ENCODE results near the gene DTD1. TPM values are rescaled to one million over a fixed set of nuclear protein-coding genes. Genes with fewer than 3 reads are reported as not detected.

Gene DTD1
- total RNA-seq, 5 donors from 2014 or later (not counting 1 experiment from before 2014, with no cell fraction given): 15.5 to 24.9 (median 22.0) TPM

DNA sequence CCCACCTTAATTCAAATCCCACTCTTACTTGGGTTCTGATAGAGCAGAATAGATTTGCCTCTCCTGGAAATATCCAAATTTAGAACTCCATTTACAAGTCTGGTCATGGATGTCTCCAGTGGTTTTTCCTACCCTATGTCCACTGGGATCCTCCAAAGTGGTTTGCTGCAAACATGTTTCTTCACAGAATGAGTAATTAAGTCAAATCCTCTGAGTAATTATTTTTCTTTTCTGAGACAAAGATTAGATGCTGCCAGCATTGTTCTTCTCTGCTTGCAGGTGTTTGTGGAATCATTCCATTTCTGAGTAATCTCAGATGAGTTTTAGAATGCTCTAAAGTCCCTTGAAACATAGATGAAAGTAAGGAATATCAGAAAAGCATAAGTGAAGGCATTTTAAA lies 21.9 kb downstream of the DTD1 start:
- POLR2A ChIA-PET: no interaction called here
- Histone ChIP-seq H3K4me1 (ENCODE audit: control insufficient read depth in 1 of 2, extremely low read depth in 1 of 2, insufficient read depth in 2 of 2, low read length in 2 of 2) (no peaks in the 10 kb centered on the region), H3K27me3 (replicated peaks in 1 of 2; ENCODE audit: control insufficient read depth in 2 of 2, extremely low read depth in 1 of 2, insufficient read depth in 2 of 2, low read length in 1 of 2) (no peaks in the 10 kb centered on the region), H3K27ac (ENCODE audit: low read length) (no peak overlapping the region), H3K4me3 (ENCODE audit: control insufficient read depth in 1 of 2, extremely low read depth in 1 of 2, low read length in 1 of 2) (no peak overlapping the region), H3K36me3 (ENCODE audit: control insufficient read depth in 2 of 2, extremely low read depth in 1 of 2, insufficient read depth in 1 of 2, low read length in 1 of 2) (peaks cover 0 to 3% of the 10 kb centered on the region in 2 donors), H3K9me3 (no peaks in the 10 kb centered on the region)
- H3K4me3 Mint-ChIP-seq: no peak overlapping the region
- no peak overlapping the region for H3K27ac Mint-ChIP-seq
- H3K27me3 Mint-ChIP-seq: no peaks in the 10 kb centered on the region
- H3K4me1 Mint-ChIP-seq: peaks cover 0 to 6% (median 4%) of the 10 kb centered on the region in 3 donors
- no peaks in the 10 kb centered on the region for H3K9me3 Mint-ChIP-seq
- DNase-seq: no peak
- H3K36me3 Mint-ChIP-seq: peaks cover 29% of the 10 kb centered on the region
- ATAC-seq (replicated peaks in 1 of 4): no peak
- CTCF ChIA-PET: no interaction called here

DNA sequence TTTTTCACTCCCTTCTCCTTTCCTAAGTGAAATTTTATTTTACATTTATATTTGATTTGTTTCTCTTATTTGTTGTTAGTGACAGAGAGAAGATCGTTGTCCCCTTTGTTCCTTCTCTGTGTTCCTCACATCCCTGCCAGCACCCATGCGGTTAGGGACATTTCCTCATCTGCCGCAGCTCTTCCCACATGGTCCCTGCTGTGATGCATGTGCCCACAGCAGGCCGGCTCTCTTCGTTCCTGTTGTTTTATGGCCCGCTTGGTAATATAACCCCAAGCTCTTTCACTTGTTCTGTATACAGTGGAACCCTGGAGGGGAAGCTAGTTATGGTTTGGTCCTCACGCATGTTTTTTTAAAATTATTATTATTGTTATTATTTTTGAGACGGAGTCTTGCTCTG lies 23.6 kb downstream of the DTD1 start:
- Histone ChIP-seq H3K4me3 (ENCODE audit: control insufficient read depth in 1 of 2, extremely low read depth in 1 of 2, low read length in 1 of 2) (no peak overlapping the region), H3K9me3 (no peaks in the 10 kb centered on the region), H3K27ac (ENCODE audit: low read length) (no peak overlapping the region), H3K27me3 (replicated peaks in 1 of 2; ENCODE audit: control insufficient read depth in 2 of 2, extremely low read depth in 1 of 2, insufficient read depth in 2 of 2, low read length in 1 of 2) (no peaks in the 10 kb centered on the region), H3K36me3 (ENCODE audit: control insufficient read depth in 2 of 2, extremely low read depth in 1 of 2, insufficient read depth in 1 of 2, low read length in 1 of 2) (peaks cover 0 to 3% of the 10 kb centered on the region in 2 donors), H3K4me1 (ENCODE audit: control insufficient read depth in 1 of 2, extremely low read depth in 1 of 2, insufficient read depth in 2 of 2, low read length in 2 of 2) (no peaks in the 10 kb centered on the region)
- no peak overlapping the region for H3K27ac Mint-ChIP-seq
- ChIA-PET POLR2A (interaction anchor here in 1 of 2 donors (0.7 kb wide), 1 partner anchor 1631 kb away, joined by 3 read pairs; no protein-coding TSS in a partner anchor), CTCF (no interaction called here)
- ATAC-seq (replicated peaks in 1 of 4) (no peak), DNase-seq (no peak)
- H3K4me1 Mint-ChIP-seq: peaks cover 0 to 7% (median 6%) of the 10 kb centered on the region in 3 donors
- no peak overlapping the region for H3K4me3 Mint-ChIP-seq
- 100% methylated on average over 1 of the region's 8 CpGs for WGBS (ENCODE audit: insufficient coverage)
- no peaks in the 10 kb centered on the region for H3K27me3 Mint-ChIP-seq
- H3K9me3 Mint-ChIP-seq: no peaks in the 10 kb centered on the region
- peaks cover 36% of the 10 kb centered on the region for H3K36me3 Mint-ChIP-seq

- DNase-seq (no peak), ATAC-seq (replicated peaks in 1 of 4) (no peak)
- H3K9me3 ChIP-seq: no peaks in the 10 kb centered on the region
- H3K4me1 Mint-ChIP-seq: peaks cover 0 to 6% (median 6%) of the 10 kb centered on the region in 3 donors
- no peak overlapping the region for H3K4me3 ChIP-seq (ENCODE audit: control insufficient read depth in 1 of 2, extremely low read depth in 1 of 2, low read length in 1 of 2)
- WGBS (ENCODE audit: insufficient coverage): no CpG with 5 or more reads among the region's 2 CpGs
- no peaks in the 10 kb centered on the region for H3K9me3 Mint-ChIP-seq
- POLR2A ChIA-PET: no interaction called here
- peaks cover 0 to 3% of the 10 kb centered on the region in 2 donors for H3K36me3 ChIP-seq (ENCODE audit: control insufficient read depth in 2 of 2, extremely low read depth in 1 of 2, insufficient read depth in 1 of 2, low read length in 1 of 2)
- no peaks in the 10 kb centered on the region for H3K4me1 ChIP-seq (ENCODE audit: control insufficient read depth in 1 of 2, extremely low read depth in 1 of 2, insufficient read depth in 2 of 2, low read length in 2 of 2)
- H3K27ac ChIP-seq (ENCODE audit: low read length): no peak overlapping the region
- no peak overlapping the region for H3K4me3 Mint-ChIP-seq
- no peaks in the 10 kb centered on the region for H3K27me3 ChIP-seq (replicated peaks in 1 of 2; ENCODE audit: control insufficient read depth in 2 of 2, extremely low read depth in 1 of 2, insufficient read depth in 2 of 2, low read length in 1 of 2)
- peaks cover 46% of the 10 kb centered on the region for H3K36me3 Mint-ChIP-seq
- H3K27me3 Mint-ChIP-seq: no peaks in the 10 kb centered on the region
- H3K27ac Mint-ChIP-seq: no peak overlapping the region
- CTCF ChIA-PET: no interaction called here
Measured at GRCh38 chr20:18613553-18613952, 25.7 kb downstream of the DTD1 start.

GRCh38 chr20:18614244-18614643 lies 26.4 kb downstream of the DTD1 start:
- POLR2A ChIA-PET: no interaction called here
- H3K27me3 Mint-ChIP-seq: no peaks in the 10 kb centered on the region
- Histone ChIP-seq H3K36me3 (ENCODE audit: control insufficient read depth in 2 of 2, extremely low read depth in 1 of 2, insufficient read depth in 1 of 2, low read length in 1 of 2) (peaks cover 0 to 3% of the 10 kb centered on the region in 2 donors), H3K9me3 (no peaks in the 10 kb centered on the region), H3K27me3 (replicated peaks in 1 of 2; ENCODE audit: control insufficient read depth in 2 of 2, extremely low read depth in 1 of 2, insufficient read depth in 2 of 2, low read length in 1 of 2) (no peaks in the 10 kb centered on the region), H3K4me1 (ENCODE audit: control insufficient read depth in 1 of 2, extremely low read depth in 1 of 2, insufficient read depth in 2 of 2, low read length in 2 of 2) (no peaks in the 10 kb centered on the region), H3K27ac (ENCODE audit: low read length) (no peak overlapping the region), H3K4me3 (ENCODE audit: control insufficient read depth in 1 of 2, extremely low read depth in 1 of 2, low read length in 1 of 2) (no peak overlapping the region)
- ATAC-seq (replicated peaks in 1 of 4): no peak
- no peaks in the 10 kb centered on the region for H3K9me3 Mint-ChIP-seq
- WGBS (ENCODE audit: insufficient coverage): 100% methylated on average over 5 of the region's 5 CpGs
- CTCF ChIA-PET: no interaction called here
- peaks cover 0 to 6% (median 6%) of the 10 kb centered on the region in 3 donors for H3K4me1 Mint-ChIP-seq
- H3K36me3 Mint-ChIP-seq: peaks cover 46% of the 10 kb centered on the region
- DNase-seq: no peak
- H3K27ac Mint-ChIP-seq: no peak overlapping the region
- no peak overlapping the region for H3K4me3 Mint-ChIP-seq

GRCh38 chr20:18615020-18615650 lies 27.3 kb downstream of the DTD1 start:
- WGBS (ENCODE audit: insufficient coverage): no CpG with 5 or more reads among the region's 5 CpGs
- peaks cover 0 to 6% (median 6%) of the 10 kb centered on the region in 3 donors for H3K4me1 Mint-ChIP-seq
- CTCF ChIA-PET: interaction anchor here in 1 of 2 donors (0.6 kb wide), 1 partner anchor 11 kb away, joined by 3 read pairs; no protein-coding TSS in a partner anchor

GRCh38 chr20:18621004-18621403 lies 33.1 kb downstream of the DTD1 start:
- Mint-ChIP-seq H3K4me3 (no peak overlapping the region), H3K27me3 (no peaks in the 10 kb centered on the region), H3K27ac (no peak overlapping the region), H3K9me3 (no peaks in the 10 kb centered on the region), H3K36me3 (peaks cover 14% of the 10 kb centered on the region), H3K4me1 (no peaks in the 10 kb centered on the region)
- no peak for DNase-seq
- WGBS (ENCODE audit: insufficient coverage): 92% methylated on average over 2 of the region's 5 CpGs
- Histone ChIP-seq H3K27ac (ENCODE audit: low read length) (no peak overlapping the region), H3K9me3 (no peaks in the 10 kb centered on the region), H3K4me1 (ENCODE audit: control insufficient read depth in 1 of 2, extremely low read depth in 1 of 2, insufficient read depth in 2 of 2, low read length in 2 of 2) (no peaks in the 10 kb centered on the region), H3K36me3 (ENCODE audit: control insufficient read depth in 2 of 2, extremely low read depth in 1 of 2, insufficient read depth in 1 of 2, low read length in 1 of 2) (peaks cover 0 to 15% of the 10 kb centered on the region in 2 donors), H3K4me3 (ENCODE audit: control insufficient read depth in 1 of 2, extremely low read depth in 1 of 2, low read length in 1 of 2) (no peak overlapping the region), H3K27me3 (replicated peaks in 1 of 2; ENCODE audit: control insufficient read depth in 2 of 2, extremely low read depth in 1 of 2, insufficient read depth in 2 of 2, low read length in 1 of 2) (no peaks in the 10 kb centered on the region)
- ChIA-PET CTCF (no interaction called here), POLR2A (no interaction called here)
- ATAC-seq (replicated peaks in 1 of 4): no peak

More at GRCh38 chr20:18615020-18615650, 27.3 kb downstream of the DTD1 start:
- no peaks in the 10 kb centered on the region for H3K27me3 Mint-ChIP-seq
- Histone ChIP-seq H3K4me1 (ENCODE audit: control insufficient read depth in 1 of 2, extremely low read depth in 1 of 2, insufficient read depth in 2 of 2, low read length in 2 of 2) (no peaks in the 10 kb centered on the region), H3K9me3 (no peaks in the 10 kb centered on the region), H3K4me3 (ENCODE audit: control insufficient read depth in 1 of 2, extremely low read depth in 1 of 2, low read length in 1 of 2) (no peak overlapping the region), H3K27me3 (replicated peaks in 1 of 2; ENCODE audit: control insufficient read depth in 2 of 2, extremely low read depth in 1 of 2, insufficient read depth in 2 of 2, low read length in 1 of 2) (no peaks in the 10 kb centered on the region), H3K27ac (ENCODE audit: low read length) (no peak overlapping the region), H3K36me3 (ENCODE audit: control insufficient read depth in 2 of 2, extremely low read depth in 1 of 2, insufficient read depth in 1 of 2, low read length in 1 of 2) (peaks cover 0 to 3% of the 10 kb centered on the region in 2 donors)
- DNase-seq: no peak
- ATAC-seq (replicated peaks in 1 of 4): no peak
- H3K9me3 Mint-ChIP-seq: no peaks in the 10 kb centered on the region
- H3K36me3 Mint-ChIP-seq: peaks cover 40% of the 10 kb centered on the region
- POLR2A ChIA-PET: interaction anchor here in 1 of 2 donors (0.7 kb wide), 1 partner anchor 116 kb away, joined by 3 read pairs; no protein-coding TSS in a partner anchor
- H3K27ac Mint-ChIP-seq: no peak overlapping the region
- H3K4me3 Mint-ChIP-seq: no peak overlapping the region

All from T-cell (primary cell).